ENCODE measurements around the gene RUNX1.

- TF ChIP-seq TAF1 (IDR thresholded peaks at IDR 0.05; ENCODE audit: borderline replicate concordance, low read depth, low read length) (no peak), POLR2A (IDR thresholded peaks at IDR 0.05; ENCODE audit: low read depth, low read length) (no peak)
Observed at GRCh38 chr21:35016071-35016470, 33.0 kb downstream of the RUNX1 start.
